H1 (cell line): ENCODE results near the gene NEU4. TPM values are rescaled to one million over a fixed set of nuclear protein-coding genes. Genes with fewer than 3 reads are reported as not detected.

ENCODE experiments used
- CTCF ChIA-PET: fragments of 300-600 bp; sonication (Branson Sonifier 250); formaldehyde crosslinking; loops from one replicate; lab custom pipeline; 2021; ENCODE audit not compliant: partially characterized antibody; lab: Charles Lee
- POLR2A ChIA-PET: fragments of 300-600 bp; sonication (Branson Sonifier 250); formaldehyde crosslinking; loops from one replicate; lab custom pipeline; 2021; ENCODE audit warnings: inconsistent platforms; ENCODE audit not compliant: partially characterized antibody; lab: Charles Lee
- DNase-seq, 2 experiments: peaks; one replicate each; pipeline versions ENCODE4 v3.0.0 to v3.0.0-alpha.2; 2010 to 2022; ENCODE audit warnings: low spot score in 2 of 2, low read depth in 1 of 2, mixed read lengths in 1 of 2
- FAIRE-seq: peaks from 2 replicates; lab custom pipeline; 2011; peaks lifted over from hg19 to GRCh38; lab: Jason Lieb, UNC
- H2AFZ ChIP-seq: 2 replicates; pipeline ENCODE4 v1.8.1; 2012; ENCODE audit warnings: low read length, inconsistent platforms
- H2AK5ac ChIP-seq: 2 replicates; pipeline ENCODE4 v1.6.1; 2013; ENCODE audit warnings: low read depth, low read length
- H2BK120ac ChIP-seq: replicated peaks from 2 replicates; pipeline ENCODE3; 2013; ENCODE audit warnings: low read depth, low read length, inconsistent platforms
- H2BK12ac ChIP-seq: 2 replicates; pipeline ENCODE4 v1.6.1; 2013; ENCODE audit warnings: low read depth, low read length
- H2BK15ac ChIP-seq: 2 replicates; pipeline ENCODE4 v1.6.1; 2013; ENCODE audit warnings: low read length
- H2BK20ac ChIP-seq: 2 replicates; pipeline ENCODE4 v1.6.1; 2013; ENCODE audit warnings: low read length
- H2BK5ac ChIP-seq: 2 replicates; pipeline ENCODE4 v1.6.1; 2013; ENCODE audit warnings: low read depth, low read length
- H3K14ac ChIP-seq: 2 replicates; pipeline ENCODE4 v1.6.1; 2013; ENCODE audit warnings: inconsistent platforms; ENCODE audit not compliant: insufficient read length
- H3K18ac ChIP-seq: 2 replicates; pipeline ENCODE4 v1.6.1; 2013; ENCODE audit warnings: low read length; ENCODE audit errors: extremely low read depth
- H3K23ac ChIP-seq: 2 replicates; pipeline ENCODE4 v1.6.1; 2013; ENCODE audit warnings: inconsistent platforms; ENCODE audit not compliant: insufficient read length
- H3K23me2 ChIP-seq: 2 replicates; pipeline ENCODE4 v1.6.1; 2013; ENCODE audit warnings: low read depth, low read length
- H3K27ac ChIP-seq: 2 replicates; pipeline ENCODE4 v1.6.1; 2011; ENCODE audit warnings: low read depth, low read length, inconsistent platforms
- H3K27me3 ChIP-seq, 4 experiments: replicated peaks in 1 of 4; 1 replicate in 1 of 4; 2 replicates in 3 of 4; pipeline versions ENCODE4 v1.6.1 to v1.8.1; 2011 to 2013; ENCODE audit warnings: low read length in 3 of 4, mild to moderate bottlenecking in 3 of 4, inconsistent platforms in 2 of 4, mixed read lengths in 2 of 4, moderate library complexity in 1 of 4; ENCODE audit not compliant: control insufficient read depth in 3 of 4, insufficient read depth in 3 of 4; ENCODE audit errors: extremely low read depth in 1 of 4
- H3K36me3 ChIP-seq, 4 experiments: 2 replicates each; pipeline versions ENCODE4 v1.6.1 to v1.8.1; 2011 to 2013; ENCODE audit warnings: mild to moderate bottlenecking in 4 of 4, low read length in 3 of 4, moderate library complexity in 2 of 4, control low read depth in 1 of 4, inconsistent platforms in 1 of 4; ENCODE audit not compliant: insufficient read depth in 4 of 4, control insufficient read depth in 2 of 4
- H3K4ac ChIP-seq: replicated peaks from 2 replicates; pipeline ENCODE3; 2013; ENCODE audit warnings: low read length, low read depth, mixed read lengths, inconsistent platforms; ENCODE audit not compliant: insufficient read length
- H3K4me1 ChIP-seq, 4 experiments: replicated peaks in 1 of 4; 1 replicate in 1 of 4; 2 replicates in 3 of 4; pipeline versions ENCODE4 v1.6.1 to v1.8.1; 2011 to 2013; ENCODE audit warnings: low read length in 3 of 4, inconsistent platforms in 2 of 4, mixed read lengths in 1 of 4; ENCODE audit not compliant: insufficient read depth in 4 of 4, control insufficient read depth in 3 of 4
- H3K4me2 ChIP-seq, 2 experiments: 2 replicates each; pipeline versions ENCODE4 v1.6.1 to v1.8.1; 2011 to 2013; ENCODE audit warnings: low read depth in 2 of 2, low read length in 2 of 2, control low read depth in 1 of 2, inconsistent platforms in 1 of 2, mild to moderate bottlenecking in 1 of 2; ENCODE audit not compliant: insufficient read depth in 1 of 2
- H3K4me3 ChIP-seq, 4 experiments: fragments of 200-600, 300-600 bp in 1 of 4; sonication (generic), shearing (Covaris generic), sonication (Bioruptor Twin) in 1 of 4; 2 replicates each; pipeline versions ENCODE4 v1.5.1 to v1.8.1; 2011 to 2016; ENCODE audit warnings: low read length in 4 of 4, low read depth in 3 of 4, control low read depth in 2 of 4, inconsistent platforms in 2 of 4, mild to moderate bottlenecking in 2 of 4, mixed read lengths in 1 of 4, moderate library complexity in 1 of 4; ENCODE audit not compliant: insufficient read depth in 2 of 4; ENCODE audit errors: extremely low read depth in 1 of 4
- H3K56ac ChIP-seq: replicated peaks from 2 replicates; pipeline ENCODE3; 2013; ENCODE audit warnings: low read depth, mild to moderate bottlenecking, mixed read lengths, low read length, inconsistent platforms; ENCODE audit not compliant: insufficient read length
- H3K79me1 ChIP-seq: 2 replicates; pipeline ENCODE4 v1.6.1; 2013; ENCODE audit warnings: low read depth, low read length, control low read depth
- H3K79me2 ChIP-seq, 2 experiments: 2 replicates each; pipeline versions ENCODE4 v1.6.1 to v1.8.1; 2012 to 2013; ENCODE audit warnings: low read length in 2 of 2, mild to moderate bottlenecking in 2 of 2, inconsistent platforms in 1 of 2; ENCODE audit not compliant: insufficient read depth in 2 of 2, control insufficient read depth in 1 of 2
- H3K9ac ChIP-seq, 4 experiments: replicated peaks in 1 of 4; 1 replicate in 1 of 4; 2 replicates in 3 of 4; pipeline versions ENCODE4 v1.6.1 to v1.8.1; 2011 to 2013; ENCODE audit warnings: low read depth in 3 of 4, low read length in 3 of 4, control low read depth in 2 of 4, mild to moderate bottlenecking in 2 of 4, moderate library complexity in 2 of 4, inconsistent platforms in 1 of 4; ENCODE audit errors: extremely low read depth in 1 of 4
- H3K9me3 ChIP-seq, 2 experiments: 2 replicates each; pipeline versions ENCODE4 v1.6.1 to v1.8.1; 2012 to 2013; ENCODE audit warnings: mild to moderate bottlenecking in 2 of 2, moderate library complexity in 2 of 2, control low read depth in 1 of 2, inconsistent platforms in 1 of 2, low read depth in 1 of 2, low read length in 1 of 2, mixed read lengths in 1 of 2; ENCODE audit not compliant: insufficient read depth in 2 of 2
- H4K20me1 ChIP-seq, 2 experiments: replicated peaks in 1 of 2; 2 replicates each; pipeline versions ENCODE3 to v1.8.1; 2011 to 2013; ENCODE audit warnings: inconsistent platforms in 2 of 2, low read length in 2 of 2, mild to moderate bottlenecking in 1 of 2; ENCODE audit not compliant: insufficient read depth in 2 of 2, control insufficient read depth in 1 of 2
- H4K5ac ChIP-seq: 2 replicates; pipeline ENCODE4 v1.6.1; 2013; ENCODE audit warnings: low read length, low read depth, mixed read lengths, inconsistent platforms; ENCODE audit not compliant: insufficient read length
- H4K8ac ChIP-seq: 2 replicates; pipeline ENCODE4 v1.8.0; 2013; ENCODE audit warnings: mild to moderate bottlenecking, moderate library complexity, low read length, inconsistent platforms; ENCODE audit not compliant: insufficient read depth; ENCODE audit errors: extremely low read depth
- H4K91ac ChIP-seq: replicated peaks from 2 replicates; pipeline ENCODE3; 2013; ENCODE audit warnings: low read length, mixed read lengths, inconsistent platforms; ENCODE audit not compliant: insufficient read length
- POU5F1 ChIP-seq: IDR thresholded peaks from 2 replicates; pipeline ENCODE4 v1.6.1; 2011; ENCODE audit warnings: low read depth, mild to moderate bottlenecking, low read length, moderate library complexity
- WGBS, 2 experiments: shearing (Covaris generic) in 1 of 2; methylation state at CpG; one replicate each; pipeline versions ENCODE4 v1.1.6 to v1.1.7; 2013 to 2015; ENCODE audit warnings: low lambda C conversion rate in 2 of 2, mixed read lengths in 2 of 2, inconsistent platforms in 1 of 2, low coverage in 1 of 2, missing lambda C conversion rate in 1 of 2; ENCODE audit not compliant: insufficient replicate concordance in 2 of 2, insufficient coverage in 1 of 2, insufficient read length in 1 of 2; ENCODE audit errors: extremely low coverage in 1 of 2, missing lambda C conversion rate in 1 of 2; 5-methylcytosine and 5-hydroxymethylcytosine counted together
- polyA plus RNA-seq, 7 experiments: library from polyadenylated mRNA; depleted of rRNA in 3 of 7; stranded (reverse) in 5 of 7; unstranded in 2 of 7; fragments of >200 nt in 5 of 7; fragments of 200-250 nt in 2 of 7; gene quantifications; 1 replicate in 5 of 7; 2 replicates in 1 of 7; 4 replicates in 1 of 7; pipeline versions ENCODE4 v1.2.1 to v1.2.3, GENCODE V29; 2011 to 2013; ENCODE audit warnings: missing spikeins in 2 of 7, mixed read lengths in 2 of 7
- total RNA-seq: library from RNA; stranded (reverse); fragmentation: NEBNext Ultra II Directional; extraction: Animal tissue kit (Norgen Biotek cat#: 25700); gene quantifications from 2 replicates; pipeline ENCODE4 v1.2.1, GENCODE V29; 2021

Gene NEU4
- total and polyA plus RNA-seq, 2 of the 8 experiments (the other 6 are each of a cell fraction or from before 2014, with no cell fraction given), result 0.32 to 0.50 TPM

DNA sequence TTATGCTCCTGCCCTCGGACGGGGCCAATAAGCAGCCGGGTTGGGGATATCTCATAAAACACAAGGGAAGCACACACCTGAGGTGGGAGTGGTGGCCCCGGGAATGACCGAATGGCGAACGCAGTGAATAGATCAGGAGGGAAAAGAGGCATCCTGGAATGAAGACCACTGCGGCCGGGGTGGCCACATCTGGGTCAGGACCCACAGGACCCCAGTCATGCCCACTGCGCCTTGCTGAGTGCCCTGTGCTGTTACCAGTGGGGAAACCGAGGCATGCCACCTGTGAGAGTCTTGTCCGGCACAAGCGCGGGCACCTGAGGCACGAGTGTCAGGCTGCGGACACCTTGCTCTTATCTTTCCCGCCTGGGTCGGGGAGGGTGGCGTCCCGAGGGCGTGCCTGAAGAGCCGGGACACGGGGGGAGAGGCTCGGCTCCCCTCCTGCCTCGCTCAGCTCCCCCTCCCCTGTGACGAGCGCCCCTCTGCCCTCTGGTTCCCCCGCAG lies 48.1 kb downstream of the NEU4 start:
- Histone ChIP-seq H3K27me3 (no peaks in the 10 kb centered on the region), H2AK5ac (no peak overlapping the region), H3K36me3 (no peaks in the 10 kb centered on the region; a peak in 1 of 8 replicates), H3K79me1 (no peaks in the 10 kb centered on the region; the same call in 1 of the 2 replicates), H3K4me2 (no peak overlapping the region), H2BK5ac (no peak overlapping the region), H2BK15ac (no peak overlapping the region), H3K23ac (no peak overlapping the region), H3K4me1 (peaks cover 0 to 15% (median 6%) of the 10 kb centered on the region in 4 experiments; a peak in 6 of 7 replicates), H3K4me3 (no peak overlapping the region), H3K27ac (no peak overlapping the region), H4K8ac (no peak overlapping the region; the same call in 1 of the 2 replicates), H3K4ac (no peak overlapping the region), H3K23me2 (peaks cover 9% of the 10 kb centered on the region; the same call in 1 of the 2 replicates), H2BK20ac (no peak overlapping the region), H3K18ac (no peak overlapping the region), H3K79me2 (no peaks in the 10 kb centered on the region), H3K9ac (no peak overlapping the region), H3K9me3 (no peaks in the 10 kb centered on the region), H2BK12ac (0 out of 2 replicates have a peak overlapping the region, but pooled peaks have one; percentile 2), H4K20me1 (no peaks in the 10 kb centered on the region), H2AFZ (no peak overlapping the region), H3K14ac (no peak overlapping the region), H2BK120ac (no peak overlapping the region), H3K56ac (no peak overlapping the region), H4K91ac (no peak overlapping the region), H4K5ac (no peak overlapping the region)
- 92% methylated on average over 21 of the region's 28 CpGs; no CpG with 5 or more reads in 1 of the 2 experiments for WGBS, 2 experiments
- DNase-seq (no peak), FAIRE-seq (no peak)
- POLR2A ChIA-PET, result no interaction called here
- TF ChIP-seq POU5F1, result no peak
- CTCF ChIA-PET, result interaction anchor here (1.7 kb wide), 1 partner anchor 197 kb away, joined by 4 read pairs; no protein-coding TSS in a partner anchor
